Omental fat pad (tissue), 4 donors: Measurements from ENCODE around the gene COX7A2. TPM values are rescaled to one million over a fixed set of nuclear protein-coding genes. Genes with fewer than 3 reads are reported as not detected.

ENCODE experiments used
- ATAC-seq: fragments of 150-250 bp; one replicate; pipeline ENCODE4 v1.9.1; 2016; ENCODE audit warnings: mild to moderate bottlenecking, moderate library complexity; ENCODE audit not compliant: low FRiP score
- DNase-seq: peaks from one replicate; pipeline ENCODE4 v3.0.0-alpha.2; 2019; ENCODE audit warnings: low spot score
- CTCF ChIP-seq, 3 donors: fragments of 450-650 bp; IDR thresholded peaks; one replicate each; pipeline ENCODE4 v1.5.1; 2016 to 2017; ENCODE audit warnings: antibody characterized with exemption in 3 of 3, mild to moderate bottlenecking in 3 of 3, moderate library complexity in 2 of 3
- total RNA-seq, 4 donors: library from RNA; depleted of rRNA; stranded (reverse); fragments of >200 nt; gene quantifications; one replicate each; pipeline ENCODE4 v1.1.0, GENCODE V29; 2016

COX7A2 gene
- total RNA-seq, 4 donors from 2014 or later: 171 to 310 (median 221) TPM

DNA sequence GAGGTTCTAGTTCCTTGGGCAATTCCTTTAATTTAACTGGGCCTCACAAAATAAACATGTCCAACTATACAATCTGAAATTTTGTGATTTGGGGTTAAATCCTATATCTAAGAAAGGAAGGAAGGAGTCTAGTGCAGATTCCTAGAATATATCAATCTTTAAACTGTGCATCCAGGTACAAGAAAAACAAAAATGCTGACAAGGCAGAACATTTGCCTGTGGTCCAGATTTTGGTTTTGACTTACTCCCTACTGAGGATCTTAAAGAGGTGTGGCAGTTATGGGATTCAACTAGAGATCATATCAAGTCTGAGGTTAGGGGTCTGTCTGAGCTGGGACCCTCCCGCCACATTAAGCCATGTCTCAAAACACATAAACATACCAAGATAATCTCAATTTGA, 17.7 kb upstream of the COX7A2 start:
- DNase-seq (no peak), ATAC-seq (no peak)
- no peak for TF ChIP-seq CTCF (IDR thresholded peaks at IDR 0.05)

- no peak for TF ChIP-seq CTCF (IDR thresholded peaks at IDR 0.05)
- no peak for ATAC-seq
- DNase-seq: no peak
Measured at GRCh38 chr6:75257343-75258087, 13.9 kb upstream of the COX7A2 start.

DNA sequence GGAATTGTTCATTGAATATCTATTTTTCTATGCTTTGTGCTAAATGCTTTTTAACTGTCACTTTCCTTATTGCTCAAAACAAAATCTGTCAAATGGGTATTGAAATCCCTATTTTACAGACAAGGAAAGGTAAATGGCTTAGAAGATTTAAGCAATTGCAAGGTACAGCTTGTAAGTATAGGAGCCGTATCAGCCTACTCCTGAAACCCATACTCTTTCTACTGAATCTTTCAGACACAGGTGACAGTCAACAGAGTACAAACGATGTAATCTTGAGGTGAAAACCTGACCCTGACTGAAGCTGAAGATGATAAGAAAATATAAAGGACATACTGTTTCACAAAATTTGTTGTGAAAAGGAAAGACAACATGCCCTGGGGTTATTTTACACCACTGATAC, 7.0 kb upstream of the COX7A2 start:
- no peak for TF ChIP-seq CTCF (IDR thresholded peaks at IDR 0.05)
- DNase-seq (no peak), ATAC-seq (no peak)

- no peak for TF ChIP-seq CTCF (IDR thresholded peaks at IDR 0.05)
- ATAC-seq (no peak), DNase-seq (no peak)
Measured at GRCh38 chr6:75249837-75250236, 6.2 kb upstream of the COX7A2 start.

- TF ChIP-seq CTCF (IDR thresholded peaks at IDR 0.05): no peak
- DNase-seq (no peak), ATAC-seq (no peak)
Measured at GRCh38 chr6:75246386-75246785, 2.8 kb upstream of the COX7A2 start.

GRCh38 chr6:75244063-75244584, 523 bp upstream of the COX7A2 start:
- DNase-seq (no peak), ATAC-seq (no peak)
- no peak for TF ChIP-seq CTCF (IDR thresholded peaks at IDR 0.05)

DNA sequence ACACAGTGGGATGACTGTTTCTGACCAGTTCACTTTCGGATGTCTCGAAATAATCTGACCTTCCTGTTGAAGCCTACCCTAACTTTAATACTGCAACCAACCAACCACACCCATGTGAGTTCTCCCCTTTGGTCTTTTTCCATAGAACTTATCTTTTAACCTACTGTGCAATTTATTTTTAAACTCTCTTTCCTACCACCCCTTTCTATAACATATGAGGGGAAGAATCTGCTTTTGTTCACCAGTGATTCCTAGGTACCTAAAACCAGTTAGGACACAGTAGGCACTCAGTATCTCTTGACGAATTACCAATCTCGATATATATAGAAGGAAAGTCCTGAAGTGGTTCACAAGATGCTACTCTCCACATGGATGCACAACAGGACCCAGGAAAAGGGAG, 7.0 kb downstream of the COX7A2 start:
- DNase-seq (no peak), ATAC-seq (no peak)
- TF ChIP-seq CTCF (IDR thresholded peaks at IDR 0.05): no peak
